Measurements from ENCODE around the gene USP53. TPM values are rescaled to one million over a fixed set of nuclear protein-coding genes. Genes with fewer than 3 reads are reported as not detected.
A peak's percentile ranks its signal among the peaks of the same experiment; 100 is the strongest.
"Not testable (repeated sequence)": the region's sequence is repeated elsewhere in the genome, so short reads cannot be mapped to it uniquely, and the experiment has no call there.

The USP53 gene
- total RNA-seq, 1 donor from 2014 or later: 20.0 TPM

DNA sequence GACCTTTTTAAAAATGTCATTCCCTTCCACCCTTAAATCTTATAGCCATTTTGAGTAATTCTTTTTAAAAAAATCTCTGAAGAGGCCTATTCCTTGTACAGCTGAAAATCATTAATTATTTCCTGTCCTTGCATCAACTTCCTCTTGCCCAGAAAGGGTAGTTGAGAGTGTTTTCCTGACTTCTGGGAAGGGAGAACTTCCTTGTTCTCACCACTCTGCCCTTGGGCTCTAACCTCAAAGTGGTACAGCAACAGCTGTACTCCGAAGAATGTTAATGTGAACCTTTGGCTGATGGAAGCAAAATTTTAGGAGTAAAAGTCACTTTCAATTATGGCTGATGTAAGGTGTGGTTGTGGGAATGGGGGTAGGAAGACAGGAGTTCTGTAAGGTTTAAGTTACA lies 124.5 kb downstream of the USP53 start:
- DNase-seq (ENCODE audit: low spot score): no peak
- Mint-ChIP-seq H3K4me1 (ENCODE audit: low read depth) (peaks cover 20% of the 10 kb centered on the region), H3K9me3 (ENCODE audit: low read depth) (no peaks in the 10 kb centered on the region), H3K4me3 (ENCODE audit: unreplicated experiment) (no peak overlapping the region), H3K27ac (ENCODE audit: unreplicated experiment) (peak overlapping the region; percentile 56), H3K27me3 (ENCODE audit: low read depth) (no peaks in the 10 kb centered on the region), H3K36me3 (ENCODE audit: low read depth) (peaks cover 1% of the 10 kb centered on the region)
- TF ChIP-seq, protein P1, sequence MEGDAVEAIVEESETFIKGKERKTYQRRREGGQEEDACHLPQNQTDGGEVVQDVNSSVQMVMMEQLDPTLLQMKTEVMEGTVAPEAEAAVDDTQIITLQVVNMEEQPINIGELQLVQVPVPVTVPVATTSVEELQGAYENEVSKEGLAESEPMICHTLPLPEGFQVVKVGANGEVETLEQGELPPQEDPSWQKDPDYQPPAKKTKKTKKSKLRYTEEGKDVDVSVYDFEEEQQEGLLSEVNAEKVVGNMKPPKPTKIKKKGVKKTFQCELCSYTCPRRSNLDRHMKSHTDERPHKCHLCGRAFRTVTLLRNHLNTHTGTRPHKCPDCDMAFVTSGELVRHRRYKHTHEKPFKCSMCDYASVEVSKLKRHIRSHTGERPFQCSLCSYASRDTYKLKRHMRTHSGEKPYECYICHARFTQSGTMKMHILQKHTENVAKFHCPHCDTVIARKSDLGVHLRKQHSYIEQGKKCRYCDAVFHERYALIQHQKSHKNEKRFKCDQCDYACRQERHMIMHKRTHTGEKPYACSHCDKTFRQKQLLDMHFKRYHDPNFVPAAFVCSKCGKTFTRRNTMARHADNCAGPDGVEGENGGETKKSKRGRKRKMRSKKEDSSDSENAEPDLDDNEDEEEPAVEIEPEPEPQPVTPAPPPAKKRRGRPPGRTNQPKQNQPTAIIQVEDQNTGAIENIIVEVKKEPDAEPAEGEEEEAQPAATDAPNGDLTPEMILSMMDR (IDR thresholded peaks at IDR 0.05): no peak

DNA sequence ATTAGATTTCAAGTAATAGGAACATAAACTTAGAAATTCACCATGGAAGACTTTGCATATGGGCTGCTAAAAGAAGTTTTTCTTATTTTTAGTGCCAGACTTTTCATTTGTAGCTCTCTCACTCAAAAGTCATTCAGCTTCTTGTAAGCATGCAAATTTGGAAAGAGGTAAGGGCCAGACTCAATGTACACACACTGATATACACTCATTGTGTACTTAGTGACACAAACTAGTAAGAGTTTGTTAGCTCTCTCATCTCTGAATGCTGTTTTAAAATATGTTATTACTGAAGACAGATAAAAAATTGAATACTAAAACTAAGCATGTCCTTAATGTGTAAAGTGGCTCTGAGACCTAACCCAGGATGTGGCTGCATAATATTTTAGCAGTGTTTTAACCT lies 127.4 kb downstream of the USP53 start:
- H3K4me1 Mint-ChIP-seq (ENCODE audit: low read depth): peaks cover 20% of the 10 kb centered on the region
- not testable (repeated sequence) for DNase-seq (ENCODE audit: low spot score); H3K9me3 Mint-ChIP-seq (ENCODE audit: low read depth); H3K4me3 Mint-ChIP-seq (ENCODE audit: unreplicated experiment); H3K27ac Mint-ChIP-seq (ENCODE audit: unreplicated experiment); H3K36me3 Mint-ChIP-seq (ENCODE audit: low read depth); H3K27me3 Mint-ChIP-seq (ENCODE audit: low read depth)

DNA sequence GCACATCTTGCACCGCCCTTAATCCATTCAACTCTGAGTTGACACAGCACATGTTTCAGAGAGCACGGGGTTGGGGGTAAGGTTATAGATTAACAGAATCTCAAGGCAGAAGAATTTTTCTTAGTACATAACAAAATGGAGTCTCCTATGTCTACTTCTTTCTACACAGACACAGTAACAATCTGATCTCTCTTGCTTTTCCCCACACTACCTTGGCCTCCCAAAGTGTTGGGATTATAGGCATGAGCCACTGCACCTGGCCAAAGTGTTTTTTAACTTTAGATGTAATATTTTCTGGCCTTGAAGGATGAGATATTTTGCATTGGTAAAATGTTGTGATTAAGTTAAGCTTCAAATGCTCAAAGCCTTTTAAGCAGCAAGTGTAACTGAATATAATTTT lies 130.8 kb downstream of the USP53 start:
- not testable (repeated sequence) for H3K36me3 Mint-ChIP-seq (ENCODE audit: low read depth); H3K27ac Mint-ChIP-seq (ENCODE audit: unreplicated experiment)

More for the DNA sequence above, 130.8 kb downstream of the USP53 start:
- H3K27me3 Mint-ChIP-seq (ENCODE audit: low read depth); DNase-seq (ENCODE audit: low spot score); H3K9me3 Mint-ChIP-seq (ENCODE audit: low read depth); H3K4me1 Mint-ChIP-seq (ENCODE audit: low read depth); H3K4me3 Mint-ChIP-seq (ENCODE audit: unreplicated experiment): not testable (repeated sequence)

Other genes starting within 250 kb of the USP53 start
- gene MYOZ2, start 76.9 kb upstream of the USP53 start, total RNA-seq: 0.13 to 0.35 TPM in 2 of 3 replicates, not detected in the other
- gene FABP2, start 109.4 kb downstream of the USP53 start, total RNA-seq: not detected in 3 replicates